ENCODE results near the gene KIAA0825.
"Not testable (repeated sequence)": the region's sequence is repeated elsewhere in the genome, so short reads cannot be mapped to it uniquely, and the experiment has no call there.

KIAA0825 gene

GRCh38 chr5:94228791-94229190 lies 389.6 kb downstream of the KIAA0825 start:
- DNase-seq, result no peak

- DNase-seq, result no peak
Observed at GRCh38 chr5:94223235-94223634, 395.2 kb downstream of the KIAA0825 start.

GRCh38 chr5:94218374-94218773 lies 400.0 kb downstream of the KIAA0825 start:
- no peak for DNase-seq

GRCh38 chr5:94217745-94218144 lies 400.7 kb downstream of the KIAA0825 start:
- DNase-seq, result no peak

- DNase-seq, result no peak
Observed at GRCh38 chr5:94217216-94217615, 401.2 kb downstream of the KIAA0825 start.

- DNase-seq, result no peak
Observed at GRCh38 chr5:94212476-94212875, 405.9 kb downstream of the KIAA0825 start.

GRCh38 chr5:94209774-94210355 lies 408.5 kb downstream of the KIAA0825 start:
- no peak for DNase-seq

- DNase-seq, result no peak
Observed at GRCh38 chr5:94209272-94209671, 409.1 kb downstream of the KIAA0825 start.

GRCh38 chr5:94199566-94199965 lies 418.8 kb downstream of the KIAA0825 start:
- DNase-seq, result no peak

GRCh38 chr5:94197970-94198369 lies 420.4 kb downstream of the KIAA0825 start:
- no peak for DNase-seq

GRCh38 chr5:94196953-94197352 lies 421.5 kb downstream of the KIAA0825 start:
- DNase-seq, result no peak

GRCh38 chr5:94192658-94193391 lies 425.6 kb downstream of the KIAA0825 start:
- DNase-seq, result no peak

GRCh38 chr5:94191604-94192003 lies 426.8 kb downstream of the KIAA0825 start:
- DNase-seq, result no peak

- no peak for DNase-seq
Observed at GRCh38 chr5:94188725-94189124, 429.7 kb downstream of the KIAA0825 start.

- DNase-seq, result no peak
Observed at GRCh38 chr5:94184870-94185269, 433.5 kb downstream of the KIAA0825 start.

- DNase-seq, result no peak
Observed at GRCh38 chr5:94181895-94182294, 436.5 kb downstream of the KIAA0825 start.

GRCh38 chr5:94180761-94181160 lies 437.6 kb downstream of the KIAA0825 start:
- no peak for DNase-seq

- DNase-seq, result no peak
Observed at GRCh38 chr5:94175912-94176311, 442.5 kb downstream of the KIAA0825 start.

GRCh38 chr5:94174748-94175411 lies 443.5 kb downstream of the KIAA0825 start:
- DNase-seq, result no peak

- DNase-seq, result no peak
Observed at GRCh38 chr5:94173100-94173499, 445.3 kb downstream of the KIAA0825 start.

GRCh38 chr5:94171070-94171469 lies 447.3 kb downstream of the KIAA0825 start:
- DNase-seq, result not testable (repeated sequence)

GRCh38 chr5:94170158-94170557 lies 448.2 kb downstream of the KIAA0825 start:
- DNase-seq, result not testable (repeated sequence)

- no peak for DNase-seq
Observed at GRCh38 chr5:94168151-94168550, 450.3 kb downstream of the KIAA0825 start.

- no peak for DNase-seq
Observed at GRCh38 chr5:94161801-94162200, 456.6 kb downstream of the KIAA0825 start.

All from NCI-H2107 (cell line).